GM18502 (cell line): Measurements from ENCODE around the gene TRA2B.

Experiments used
- ATAC-seq: cut with Tn5 transposase; IDR thresholded peaks from one replicate; pipeline ENCODE4 v1.9.1; 2021; ENCODE audit warnings: mild to moderate bottlenecking; ENCODE audit not compliant: unreplicated experiment, poor library complexity

The TRA2B gene

GRCh38 chr3:185884641-185885040 lies 53.2 kb downstream of the TRA2B start:
- ATAC-seq = no peak

GRCh38 chr3:185881926-185882325 lies 55.9 kb downstream of the TRA2B start:
- ATAC-seq = no peak

- ATAC-seq = no peak
These were observed 57.2 kb downstream of the TRA2B start for GRCh38 chr3:185880600-185880999.

- no peak for ATAC-seq
These were observed 58.9 kb downstream of the TRA2B start for GRCh38 chr3:185878920-185879319.

- ATAC-seq = no peak
These were observed 63.7 kb downstream of the TRA2B start for GRCh38 chr3:185874119-185874518.

- ATAC-seq = no peak
These were observed 70.2 kb downstream of the TRA2B start for GRCh38 chr3:185867650-185868049.

DNA sequence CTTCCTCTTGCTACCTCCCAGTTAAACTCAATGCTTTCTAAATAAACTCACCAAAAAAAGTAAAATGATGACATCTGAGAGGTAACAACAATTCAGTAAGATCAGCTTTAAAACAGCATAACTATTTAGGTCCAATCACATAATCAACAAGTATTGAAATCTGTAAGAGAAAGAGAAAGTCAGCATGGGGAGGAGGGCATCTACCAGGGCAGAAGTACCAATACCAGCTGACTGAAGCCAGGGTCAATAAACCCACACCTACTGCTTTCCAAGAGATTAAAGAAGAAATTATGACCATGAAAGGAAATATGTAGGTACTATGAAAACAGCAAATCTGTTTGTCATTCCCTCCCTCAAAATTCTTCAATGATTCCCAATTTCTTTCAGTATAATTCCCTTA lies 70.8 kb downstream of the TRA2B start:
- no peak for ATAC-seq

DNA sequence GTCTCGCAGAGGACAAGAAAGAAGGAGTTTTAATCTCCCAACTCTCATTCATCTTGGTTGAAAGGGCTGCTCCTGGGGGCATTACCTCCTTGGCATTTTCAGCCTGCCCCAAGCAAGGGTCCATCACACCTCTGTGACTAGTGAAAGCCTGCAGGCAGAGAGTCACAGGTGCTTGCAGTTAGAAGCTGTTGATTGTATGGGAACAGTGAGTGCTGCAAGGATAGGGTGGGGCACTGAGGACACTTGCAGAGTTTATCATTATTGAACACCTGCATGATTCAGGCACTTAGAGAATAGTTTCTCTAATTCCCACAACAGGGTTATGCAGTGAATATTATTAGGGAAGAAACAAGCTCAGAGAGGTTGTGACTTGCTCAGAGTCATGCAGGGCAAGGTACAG lies 71.3 kb downstream of the TRA2B start:
- ATAC-seq = no peak
